Brain microvascular endothelial cell (primary cell): ENCODE data around the gene KCNN3.

Experiments
- DNase-seq: peaks from one replicate; pipeline ENCODE4 v3.0.0-alpha.2; 2020
- H3K27ac ChIP-seq: fragments of 250-450 bp; sonication (Bioruptor Pico); 2 replicates; pipeline ENCODE4 v1.5.1; 2020; ENCODE audit warnings: mild to moderate bottlenecking, moderate library complexity
- H3K27me3 ChIP-seq: fragments of 250-450 bp; sonication (Bioruptor Pico); replicated peaks from 2 replicates; pipeline ENCODE4 v1.5.1; 2020; ENCODE audit warnings: mild to moderate bottlenecking
- H3K36me3 ChIP-seq: fragments of 250-450 bp; sonication (Bioruptor Pico); replicated peaks from 2 replicates; pipeline ENCODE4 v1.5.1; 2020; ENCODE audit warnings: mild to moderate bottlenecking
- H3K4me3 ChIP-seq: 2 replicates; pipeline ENCODE4 v1.5.1; 2011; ENCODE audit warnings: low read depth, mild to moderate bottlenecking, control low read depth, low read length, moderate library complexity
- CTCF ChIP-seq: IDR thresholded peaks from 2 replicates; pipeline ENCODE4 v1.5.1; 2011; ENCODE audit warnings: low read depth, mild to moderate bottlenecking, moderate library complexity, low read length, control low read depth, inconsistent platforms; ENCODE audit errors: missing control alignments
- in situ Hi-C: cut with HindIII; loops from 2 replicates; pipeline ENCODE4 v1.10.0; 2017; ENCODE audit warnings: low sequenced_read_pairs, low pct_ligation_motif_present

The KCNN3 gene

DNA sequence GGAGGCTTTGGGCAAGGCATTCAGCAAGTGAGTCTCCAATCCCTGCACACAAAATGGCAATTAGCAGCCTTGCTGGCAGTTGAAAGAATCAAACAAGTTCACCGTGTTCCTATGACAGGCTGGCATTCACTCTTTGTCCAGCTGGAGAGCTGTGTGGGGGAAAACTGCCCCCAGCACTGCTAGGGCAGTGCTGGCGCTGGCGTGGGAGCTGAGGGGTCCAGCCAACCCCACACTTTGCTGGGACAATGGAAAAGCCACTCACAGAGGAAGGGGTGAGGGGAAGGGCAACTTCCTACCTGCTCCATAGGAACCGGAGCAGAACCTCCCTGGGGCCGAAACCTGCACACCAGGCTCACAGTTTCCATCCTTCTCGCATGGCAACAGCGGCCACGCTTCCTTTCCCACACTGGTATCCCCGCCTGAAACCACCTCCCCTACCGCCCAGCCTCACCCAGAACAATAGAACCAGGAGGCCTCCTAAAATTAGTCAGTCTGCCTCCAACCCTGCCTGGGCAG lies 26.7 kb upstream of the KCNN3 start:
- peaks cover 1% of the 10 kb centered on the region for H3K27me3 ChIP-seq
- no peaks in the 10 kb centered on the region for H3K36me3 ChIP-seq
- in situ Hi-C loops, result no loop called here
- no peak overlapping the region for H3K27ac ChIP-seq
- no peak for TF ChIP-seq CTCF
- no peak for DNase-seq
- no peak overlapping the region for H3K4me3 ChIP-seq

DNA sequence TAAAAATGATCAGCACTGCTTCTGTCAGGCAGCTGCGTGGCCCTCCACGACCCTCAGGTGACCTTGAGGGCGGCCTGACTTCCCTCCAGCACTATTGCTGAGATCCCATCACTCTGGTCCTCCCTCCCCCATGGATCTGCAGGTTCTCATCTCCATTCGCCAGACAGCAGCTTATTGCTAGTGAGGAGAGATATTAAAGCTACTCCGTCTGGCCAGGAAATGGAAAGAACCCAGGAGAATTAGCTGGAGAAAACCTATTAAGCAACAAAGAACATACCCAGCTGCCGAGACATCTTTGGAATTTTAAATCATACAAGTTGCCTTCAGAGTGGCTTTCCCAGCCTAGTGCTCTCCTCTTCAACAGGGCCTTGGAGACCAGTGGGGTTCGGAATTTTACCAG lies 25.7 kb upstream of the KCNN3 start:
- peaks cover 1% of the 10 kb centered on the region for H3K27me3 ChIP-seq
- H3K4me3 ChIP-seq, result no peak overlapping the region
- DNase-seq, result no peak
- in situ Hi-C loops, result no loop called here
- TF ChIP-seq CTCF, result no peak
- H3K27ac ChIP-seq, result no peak overlapping the region
- H3K36me3 ChIP-seq, result no peaks in the 10 kb centered on the region

DNA sequence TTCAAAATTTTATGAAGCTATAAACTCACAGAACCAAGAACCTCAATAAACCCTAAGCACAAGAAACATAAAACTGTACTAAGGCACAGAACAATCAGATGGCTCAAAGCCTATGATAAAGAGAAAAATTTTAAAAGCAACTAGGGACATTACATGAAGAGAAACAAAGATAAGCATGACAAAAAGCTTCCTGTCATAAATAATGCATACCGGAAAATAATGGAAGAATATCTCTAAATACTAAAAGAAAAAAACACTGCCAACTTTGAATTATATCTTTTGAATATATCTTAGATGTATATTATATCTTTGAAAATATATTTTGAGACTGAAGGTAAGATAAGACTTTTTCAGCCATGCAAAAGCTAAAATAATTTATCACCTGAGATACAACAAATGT lies 21.4 kb upstream of the KCNN3 start:
- Histone ChIP-seq H3K4me3 (no peak overlapping the region), H3K36me3 (no peaks in the 10 kb centered on the region), H3K27ac (no peak overlapping the region), H3K27me3 (peaks cover 4% of the 10 kb centered on the region)
- DNase-seq, result no peak
- TF ChIP-seq CTCF, result no peak
- in situ Hi-C loops, result no loop called here

- in situ Hi-C loops, result no loop called here
- DNase-seq, result no peak
- peaks cover 7% of the 10 kb centered on the region for H3K27me3 ChIP-seq
- H3K36me3 ChIP-seq, result no peaks in the 10 kb centered on the region
- no peak overlapping the region for H3K4me3 ChIP-seq
- no peak overlapping the region for H3K27ac ChIP-seq
- TF ChIP-seq CTCF, result no peak
Measured at GRCh38 chr1:154888757-154889156, 18.7 kb upstream of the KCNN3 start.

DNA sequence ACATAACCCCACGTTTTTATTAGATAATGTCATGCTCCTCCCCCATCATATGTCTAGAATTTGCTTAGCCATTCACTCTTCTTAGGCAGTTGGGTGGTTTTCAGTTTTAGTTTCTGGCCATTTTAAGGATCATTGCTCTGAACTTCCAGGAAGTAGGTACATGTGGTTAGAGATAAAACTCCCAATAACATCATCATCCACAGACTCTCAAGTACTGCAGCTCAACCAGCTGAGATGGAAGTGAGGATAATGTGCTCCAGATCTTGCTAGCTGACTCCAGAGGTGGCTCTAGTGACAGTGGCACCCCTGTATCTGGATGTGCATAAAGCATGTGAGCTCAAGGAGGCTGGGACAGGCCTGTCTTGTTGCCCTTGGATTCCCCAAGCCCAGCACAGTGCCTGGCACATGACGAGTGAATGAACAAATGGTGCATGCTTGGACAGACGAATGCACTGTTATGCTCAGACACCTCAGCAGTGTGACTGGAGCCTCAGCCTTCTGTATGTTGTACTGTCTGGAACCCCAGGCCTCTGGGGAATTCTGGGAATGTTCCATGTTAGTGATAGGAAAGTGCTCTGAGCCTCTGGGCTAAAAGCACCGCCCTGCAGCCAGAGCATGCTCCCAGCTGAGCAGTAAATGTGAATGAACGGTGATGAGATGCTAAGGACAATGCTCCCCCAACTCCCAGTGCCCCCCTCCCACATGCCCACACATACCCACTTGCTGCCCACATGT lies 16.4 kb upstream of the KCNN3 start:
- DNase-seq, result no peak
- no peak overlapping the region for H3K27ac ChIP-seq
- no peak for TF ChIP-seq CTCF
- H3K36me3 ChIP-seq, result no peaks in the 10 kb centered on the region
- no peak overlapping the region for H3K4me3 ChIP-seq
- in situ Hi-C loops, result no loop called here
- H3K27me3 ChIP-seq, result peaks cover 14% of the 10 kb centered on the region
